ENCODE measurements around the gene CACNA2D2. TPM values are rescaled to one million over a fixed set of nuclear protein-coding genes. Genes with fewer than 3 reads are reported as not detected.

CACNA2D2 gene
- total and polyA plus RNA-seq, 2 of the 4 experiments (the other 2 are of a cell fraction) = 0.15 TPM; not detected in 1

- in situ Hi-C loops (cut with MboI; ENCODE audit: low sequenced_read_pairs) = no loop called here
- Histone ChIP-seq H3K4me2 (ENCODE audit: low read depth, low read length) (no peak overlapping the region), H3K9me3 (ENCODE audit: control insufficient read depth, insufficient read depth, low read length) (no peaks in the 10 kb centered on the region), H3K27me3 (ENCODE audit: control insufficient read depth, insufficient read depth, low read length) (peaks cover 43% of the 10 kb centered on the region), H3K9ac (ENCODE audit: low read depth, low read length) (no peak overlapping the region), H4K91ac (ENCODE audit: insufficient read depth, low read depth, low read length) (no peak overlapping the region), H3K4me3 (ENCODE audit: insufficient read depth, low read depth, low read length) (no peak overlapping the region), H3K27ac (ENCODE audit: insufficient read depth, low read length) (no peak overlapping the region), H3K56ac (ENCODE audit: extremely low read depth, insufficient read depth, low read length) (no peak overlapping the region), H3K9me1 (ENCODE audit: insufficient read depth, low read length) (no peaks in the 10 kb centered on the region), H2BK20ac (ENCODE audit: low read depth, low read length) (no peak overlapping the region), H3K4me1 (ENCODE audit: control insufficient read depth, insufficient read depth, low read length) (no peaks in the 10 kb centered on the region), H2BK15ac (ENCODE audit: low read depth, low read length) (no peak overlapping the region), H3K18ac (ENCODE audit: low read depth, low read length) (no peak overlapping the region), H4K5ac (ENCODE audit: low read depth, low read length) (no peak overlapping the region), H3K4ac (ENCODE audit: low read depth, low read length) (no peak overlapping the region), H4K20me1 (ENCODE audit: insufficient read depth, low read length) (no peaks in the 10 kb centered on the region), H2AFZ (replicated peaks; ENCODE audit: low read length, poor library complexity) (no peak overlapping the region), H2AK5ac (ENCODE audit: low read depth, low read length) (no peak overlapping the region), H3K14ac (replicated peaks; ENCODE audit: low read depth, low read length) (no peak overlapping the region), H2BK5ac (ENCODE audit: low read depth, low read length, poor library complexity, severe bottlenecking) (no peak overlapping the region), H4K8ac (ENCODE audit: low read depth in 2 of 2, low read length in 2 of 2) (no peak overlapping the region), H3K79me1 (ENCODE audit: low read depth in 1 of 2, low read length in 2 of 2) (no peaks in the 10 kb centered on the region), H3K23ac (ENCODE audit: low read depth, low read length) (no peak overlapping the region), H2BK120ac (ENCODE audit: low read depth, low read length) (no peak overlapping the region), H3K36me3 (ENCODE audit: control insufficient read depth, insufficient read depth, low read length) (no peaks in the 10 kb centered on the region), H2AK9ac (replicated peaks; ENCODE audit: low read depth, low read length, poor library complexity) (no peak overlapping the region)
- no peak for TF ChIP-seq SMC3 (IDR thresholded peaks at IDR 0.05; ENCODE audit: low read depth, low read length)
- TF ChIP-seq RCOR1 (IDR thresholded peaks at IDR 0.05; ENCODE audit: insufficient replicate concordance, low read length) = no peak
- TF ChIP-seq, protein P1, sequence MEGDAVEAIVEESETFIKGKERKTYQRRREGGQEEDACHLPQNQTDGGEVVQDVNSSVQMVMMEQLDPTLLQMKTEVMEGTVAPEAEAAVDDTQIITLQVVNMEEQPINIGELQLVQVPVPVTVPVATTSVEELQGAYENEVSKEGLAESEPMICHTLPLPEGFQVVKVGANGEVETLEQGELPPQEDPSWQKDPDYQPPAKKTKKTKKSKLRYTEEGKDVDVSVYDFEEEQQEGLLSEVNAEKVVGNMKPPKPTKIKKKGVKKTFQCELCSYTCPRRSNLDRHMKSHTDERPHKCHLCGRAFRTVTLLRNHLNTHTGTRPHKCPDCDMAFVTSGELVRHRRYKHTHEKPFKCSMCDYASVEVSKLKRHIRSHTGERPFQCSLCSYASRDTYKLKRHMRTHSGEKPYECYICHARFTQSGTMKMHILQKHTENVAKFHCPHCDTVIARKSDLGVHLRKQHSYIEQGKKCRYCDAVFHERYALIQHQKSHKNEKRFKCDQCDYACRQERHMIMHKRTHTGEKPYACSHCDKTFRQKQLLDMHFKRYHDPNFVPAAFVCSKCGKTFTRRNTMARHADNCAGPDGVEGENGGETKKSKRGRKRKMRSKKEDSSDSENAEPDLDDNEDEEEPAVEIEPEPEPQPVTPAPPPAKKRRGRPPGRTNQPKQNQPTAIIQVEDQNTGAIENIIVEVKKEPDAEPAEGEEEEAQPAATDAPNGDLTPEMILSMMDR (conservative IDR thresholded peaks at IDR 0.05; ENCODE audit: low read depth, low read length) = no peak
- no peak for TF ChIP-seq CEBPB (IDR thresholded peaks at IDR 0.05; ENCODE audit: low read depth, low read length)
- TF ChIP-seq MXI1 (IDR thresholded peaks at IDR 0.05; ENCODE audit: borderline replicate concordance, low read depth, low read length) = no peak
- no peak for TF ChIP-seq MAZ (IDR thresholded peaks at IDR 0.05; ENCODE audit: borderline replicate concordance, low read depth, low read length)
- TF ChIP-seq CHD1 (IDR thresholded peaks at IDR 0.05; ENCODE audit: low read depth, low read length) = no peak
- TF ChIP-seq BHLHE40 (IDR thresholded peaks at IDR 0.05; ENCODE audit: low read depth, low read length) = no peak
- TF ChIP-seq FOS (IDR thresholded peaks at IDR 0.05; ENCODE audit: low read depth, low read length) = no peak
- TF ChIP-seq MAFK (IDR thresholded peaks at IDR 0.05; ENCODE audit: low read depth, low read length) = no peak
- TF ChIP-seq RFX5 (IDR thresholded peaks at IDR 0.05; ENCODE audit: low read depth, low read length) = no peak
- TF ChIP-seq RAD21 (IDR thresholded peaks at IDR 0.05; ENCODE audit: low read length) = no peak
- TF ChIP-seq NFE2L2 (IDR thresholded peaks at IDR 0.05; ENCODE audit: low read depth, low read length) = no peak
- TF ChIP-seq POLR2A (IDR thresholded peaks at IDR 0.05; ENCODE audit: low read depth, low read length) = no peak
- no peak for TF ChIP-seq USF2 (IDR thresholded peaks at IDR 0.05; ENCODE audit: low read depth, low read length)
- no peak for TF ChIP-seq ELK1 (IDR thresholded peaks at IDR 0.05; ENCODE audit: borderline replicate concordance, low read depth, low read length)
- no peak for DNase-seq
- ChIA-PET CTCF (no interaction called here), POLR2A (ENCODE audit: unreplicated experiment) (no interaction called here)
- dilution Hi-C loops (cut with HindIII; ENCODE audit: low sequenced_read_pairs, unreplicated experiment) = no loop called here
- ATAC-seq (ENCODE audit: low read depth) = no peak
- BruUV-seq (replicated peaks) = no TSS peak
- WGBS, 2 experiments (ENCODE audit: extremely low coverage in 2 of 2, insufficient read length in 1 of 2) = no CpG with 5 or more reads among the region's 7 CpGs
- intact Hi-C loops (cut with micrococcal nuclease) = no loop called here
These were observed 79.9 kb downstream of the CACNA2D2 start for GRCh38 chr3:50423543-50423942.
